HepG2 (cell line): Measurements from ENCODE around the gene MAD2L2. TPM values are rescaled to one million over a fixed set of nuclear protein-coding genes. Genes with fewer than 3 reads are reported as not detected.

ENCODE experiments used
- ATF3 ChIP-seq: sonication (generic); formaldehyde crosslinking; IDR thresholded peaks from 2 replicates; pipeline ENCODE4 v1.4.0; 2020; ENCODE audit warnings: missing genetic modification reagents
- CCDC6 ChIP-seq: sonication (generic); formaldehyde crosslinking; IDR thresholded peaks from 2 replicates; pipeline ENCODE4 v1.8.1; 2022; ENCODE audit warnings: mild to moderate bottlenecking, missing genetic modification reagents, moderate library complexity
- CEBPZ ChIP-seq: IDR thresholded peaks from 2 replicates; pipeline ENCODE4 v1.6.1; 2012; ENCODE audit warnings: low read length, improper control_type of control experiment
- FOSL2 ChIP-seq: sonication (generic); formaldehyde crosslinking; IDR thresholded peaks from 2 replicates; pipeline ENCODE4 v1.4.0; 2020; ENCODE audit warnings: missing genetic modification reagents
- HNF4A ChIP-seq: sonication (generic); formaldehyde crosslinking; IDR thresholded peaks from 2 replicates; pipeline ENCODE4 v1.4.0; 2020; ENCODE audit warnings: missing genetic modification reagents
- MED1 ChIP-seq: sonication (generic); formaldehyde crosslinking; IDR thresholded peaks from 2 replicates; pipeline ENCODE4 v1.4.0; 2020; ENCODE audit warnings: missing genetic modification reagents
- MEF2D ChIP-seq: sonication (generic); formaldehyde crosslinking; IDR thresholded peaks from 2 replicates; pipeline ENCODE4 v1.5.1; 2020; ENCODE audit warnings: mild to moderate bottlenecking, missing genetic modification reagents
- MYC ChIP-seq: sonication (generic); formaldehyde crosslinking; IDR thresholded peaks from 2 replicates; pipeline ENCODE4 v1.9.0; 2021; ENCODE audit warnings: missing genetic modification reagents, borderline replicate concordance
- NAIF1 ChIP-seq: sonication (generic); formaldehyde crosslinking; IDR thresholded peaks from 2 replicates; pipeline ENCODE4 v1.5.0; 2020; ENCODE audit warnings: mild to moderate bottlenecking, missing genetic modification reagents, borderline replicate concordance
- NR0B2 ChIP-seq: sonication (generic); formaldehyde crosslinking; IDR thresholded peaks from 2 replicates; pipeline ENCODE4 v1.4.0; 2020; ENCODE audit warnings: mild to moderate bottlenecking, missing genetic modification reagents
- RFX5 ChIP-seq: IDR thresholded peaks from 2 replicates; pipeline ENCODE4 v1.6.1; 2011; ENCODE audit warnings: low read depth, low read length, improper control_type of control experiment
- SAP130 ChIP-seq: IDR thresholded peaks from 2 replicates; pipeline ENCODE4 v1.6.1; 2016; ENCODE audit warnings: low read depth
- SIN3A ChIP-seq: IDR thresholded peaks from 2 replicates; pipeline ENCODE4 v1.6.1; 2011; ENCODE audit warnings: low read depth, mild to moderate bottlenecking, control low read depth, low read length, borderline replicate concordance
- SOX5 ChIP-seq: IDR thresholded peaks from 2 replicates; pipeline ENCODE4 v1.6.1; 2016; ENCODE audit warnings: borderline replicate concordance
- SP5 ChIP-seq: IDR thresholded peaks from 2 replicates; pipeline ENCODE4 v1.6.1; 2016; ENCODE audit warnings: low read depth, borderline replicate concordance
- TFAP4 ChIP-seq: sonication (generic); IDR thresholded peaks from 2 replicates; pipeline ENCODE4 v1.6.1; 2016; ENCODE audit warnings: low read depth, borderline replicate concordance
- ZNF18 ChIP-seq: sonication (generic); formaldehyde crosslinking; IDR thresholded peaks from 2 replicates; pipeline ENCODE4 v1.8.0; 2022; ENCODE audit warnings: mild to moderate bottlenecking, missing genetic modification reagents; ENCODE audit not compliant: insufficient replicate concordance
- ZNF264 ChIP-seq: sonication (generic); formaldehyde crosslinking; IDR thresholded peaks from 2 replicates; pipeline ENCODE4 v1.4.0; 2020; ENCODE audit warnings: missing genetic modification reagents
- ZNF3 ChIP-seq: IDR thresholded peaks from 2 replicates; pipeline ENCODE4 v1.7.0; 2017; ENCODE audit warnings: inconsistent platforms
- ZNF574 ChIP-seq: sonication (generic); formaldehyde crosslinking; IDR thresholded peaks from 2 replicates; pipeline ENCODE4 v1.4.0; 2020; ENCODE audit warnings: missing genetic modification reagents
- polyA plus RNA-seq, 8 experiments: library from polyadenylated mRNA; depleted of rRNA in 3 of 8; stranded (reverse) in 7 of 8; unstranded in 1 of 8; fragments of >200 nt; fragmentation: Illumina TruSeq in 4 of 8; extraction: Trizol in 4 of 8; gene quantifications; 2 replicates each; pipeline versions ENCODE4 v1.2.1 to v1.2.3, GENCODE V29; 2011 to 2016; ENCODE audit warnings: low read depth in 4 of 8, missing spikeins in 1 of 8, mixed read lengths in 1 of 8; ENCODE audit not compliant: insufficient read depth in 1 of 8
- total RNA-seq, 5 experiments: library from RNA; depleted of rRNA; stranded (reverse); fragments of >200 nt; fragmentation: Illumina TruSeq; extraction: Trizol; gene quantifications; 2 replicates each; pipeline ENCODE4 v1.2.3, GENCODE V29; 2016; ENCODE audit warnings: low read depth in 1 of 5

The MAD2L2 gene
- total and polyA plus RNA-seq, 2 of the 13 experiments (the other 11 are each of a cell fraction or from before 2014, with no cell fraction given): 51.8 to 53.8 TPM

- TF ChIP-seq MYC: peak; percentile 25; the same call in 1 of the 2 replicates
- no peak for TF ChIP-seq ZNF264
- peak; percentile 46; the same call in 1 of the 2 replicates for TF ChIP-seq SIN3A
- TF ChIP-seq NR0B2: no peak
- peak; percentile 21; the same call in 1 of the 2 replicates for TF ChIP-seq MED1 (CRISPR knock-in tag)
- peak; percentile 30 for TF ChIP-seq SP5
- TF ChIP-seq TFAP4: peak; percentile 66; the same call in 1 of the 2 replicates
- peak; percentile 95 for TF ChIP-seq FOSL2 (CRISPR knock-in tag)
- peak; percentile 41 for TF ChIP-seq ZNF18
- TF ChIP-seq SOX5 (CRISPR knock-in tag): peak; percentile 42; the same call in 1 of the 2 replicates
- no peak for TF ChIP-seq NAIF1 (CRISPR knock-in tag)
- peak; percentile 76 for TF ChIP-seq SAP130
- TF ChIP-seq CEBPZ: no peak
- TF ChIP-seq HNF4A: peak; percentile 56
- peak; percentile 35; the same call in 1 of the 2 replicates for TF ChIP-seq ZNF574
- no peak for TF ChIP-seq ZNF3
- TF ChIP-seq ATF3: peak; percentile 58
- TF ChIP-seq CCDC6 (CRISPR knock-in tag): peak; percentile 49; the same call in 1 of the 2 replicates
- peak; percentile 55; the same call in 1 of the 2 replicates for TF ChIP-seq MEF2D (CRISPR knock-in tag)
- no peak for TF ChIP-seq RFX5
Measured at GRCh38 chr1:11653101-11653860, 27.7 kb downstream of the MAD2L2 start (continued).
